Naive thymus-derived CD8-positive, alpha-beta T cell (primary cell): ENCODE results near the gene TXNIP. TPM values are rescaled to one million over a fixed set of nuclear protein-coding genes. Genes with fewer than 3 reads are reported as not detected.

ENCODE experiments used
- ATAC-seq, 2 donors: fragments of 150-1000 bp; cut with Tn5 transposase in 1 of 2; sonication (Bioruptor Pico), chemical (Tn5 transposase) in 1 of 2; 1 replicate in 1 of 2; 2 replicates in 1 of 2; pipeline ENCODE4 v1.10.0; 2021; ENCODE audit warnings: mild to moderate bottlenecking in 2 of 2, moderate library complexity in 2 of 2
- POLR2A ChIA-PET: fragments of 350-600 bp; sonication (Branson Sonifier 250); formaldehyde crosslinking; loops from one replicate; lab custom pipeline; 2021; ENCODE audit warnings: antibody characterized with exemption; lab: Charles Lee
- DNase-seq, 10 donors: peaks; one replicate each; pipeline versions ENCODE4 v3.0.0 to v3.0.0-alpha.2; 2020 to 2022
- H3K27ac Mint-ChIP-seq, 10 donors: one replicate each; pipeline ENCODE4 v1.8.0; 2020 to 2022; ENCODE audit warnings: mild to moderate bottlenecking in 10 of 10, mixed read lengths in 10 of 10, moderate library complexity in 4 of 10, inconsistent platforms in 1 of 10
- H3K27me3 Mint-ChIP-seq, 5 donors: one replicate each; pipeline ENCODE4 v1.8.0; 2021 to 2022; ENCODE audit warnings: mixed read lengths in 5 of 5
- H3K36me3 Mint-ChIP-seq, 3 donors: one replicate each; pipeline ENCODE4 v1.8.0; 2020 to 2022; ENCODE audit warnings: mixed read lengths in 3 of 3, mild to moderate bottlenecking in 2 of 3, inconsistent platforms in 1 of 3
- H3K4me1 Mint-ChIP-seq, 4 donors: one replicate each; pipeline ENCODE4 v1.8.0; 2021 to 2022; ENCODE audit warnings: mixed read lengths in 4 of 4
- H3K4me3 Mint-ChIP-seq, 10 donors: one replicate each; pipeline ENCODE4 v1.8.0; 2020 to 2022; ENCODE audit warnings: mild to moderate bottlenecking in 10 of 10, mixed read lengths in 10 of 10, moderate library complexity in 6 of 10, inconsistent platforms in 1 of 10
- H3K9me3 Mint-ChIP-seq, 9 donors: one replicate each; pipeline ENCODE4 v1.8.0; 2020 to 2022; ENCODE audit warnings: mixed read lengths in 9 of 9, mild to moderate bottlenecking in 3 of 9, inconsistent platforms in 1 of 9, moderate library complexity in 1 of 9
- polyA plus RNA-seq, 3 donors: library from polyadenylated mRNA; unstranded; fragments of 300-500 nt; fragmentation: Illumina TruSeq; gene quantifications; one replicate each; pipeline ENCODE4 v1.2.3, GENCODE V29; 2021
- total RNA-seq, 8 experiments: library from RNA in 2 of 8; stranded (reverse) in 2 of 8; gene quantifications; one replicate each; pipeline ENCODE4 v1.2.3 and lab custom pipeline; 2021 to 2026

TXNIP gene
- total and polyA plus RNA-seq, 5 experiments from 2014 or later = 836 to 5,114 (median 4,009) TPM

DNA sequence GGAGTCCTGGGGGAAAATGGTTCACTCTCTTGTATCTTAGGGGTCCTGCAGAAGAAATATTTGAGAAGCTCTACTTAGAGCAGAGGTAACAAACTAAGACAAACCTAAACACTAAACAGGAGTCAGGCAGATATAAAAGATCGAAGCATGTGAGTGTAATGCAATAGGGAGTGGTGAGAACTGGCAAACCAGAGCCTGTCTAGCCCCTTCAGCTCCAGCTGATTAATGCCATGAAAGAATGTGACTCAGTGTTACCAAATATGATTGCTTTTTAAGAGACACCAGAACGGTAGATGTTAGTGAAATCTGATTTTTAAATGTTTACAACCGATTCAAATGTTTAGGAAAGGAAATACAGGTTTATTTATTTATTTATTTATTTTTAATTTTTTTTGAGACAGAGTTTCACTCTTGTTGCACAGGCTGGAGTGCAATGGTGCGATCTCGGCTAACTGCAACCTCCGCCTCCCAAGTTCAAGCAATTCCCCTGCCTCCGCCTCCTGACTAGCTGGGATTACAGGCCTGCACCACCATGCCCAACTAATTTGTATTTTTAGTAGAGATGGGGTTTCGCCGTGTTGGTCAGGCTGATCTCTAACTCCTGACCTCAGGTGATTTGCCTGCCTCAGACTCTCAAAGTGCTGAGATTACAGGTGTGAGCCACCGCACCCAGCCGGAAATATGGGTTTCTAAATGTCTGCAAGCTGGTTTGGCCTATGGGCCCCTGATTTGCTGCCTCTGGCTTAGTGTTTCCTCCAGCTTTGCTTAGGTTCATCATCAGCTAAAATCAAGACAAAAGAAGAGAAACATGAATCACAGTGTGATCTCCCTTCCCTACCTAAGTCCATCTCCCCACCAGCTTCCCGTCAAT is 12.2 kb downstream of the TXNIP start:
- POLR2A ChIA-PET = interaction anchor here (1.0 to 30.6 kb wide), 3 partner anchors 16 to 57 kb away, joined by 3 to 1573 read pairs (median 462); partner anchors contain the start of genes ANKRD34A, LIX1L, POLR3GL and RBM8A
- H3K4me1 Mint-ChIP-seq = peaks cover 43 to 72% (median 58%) of the 10 kb centered on the region in 4 donors

DNA sequence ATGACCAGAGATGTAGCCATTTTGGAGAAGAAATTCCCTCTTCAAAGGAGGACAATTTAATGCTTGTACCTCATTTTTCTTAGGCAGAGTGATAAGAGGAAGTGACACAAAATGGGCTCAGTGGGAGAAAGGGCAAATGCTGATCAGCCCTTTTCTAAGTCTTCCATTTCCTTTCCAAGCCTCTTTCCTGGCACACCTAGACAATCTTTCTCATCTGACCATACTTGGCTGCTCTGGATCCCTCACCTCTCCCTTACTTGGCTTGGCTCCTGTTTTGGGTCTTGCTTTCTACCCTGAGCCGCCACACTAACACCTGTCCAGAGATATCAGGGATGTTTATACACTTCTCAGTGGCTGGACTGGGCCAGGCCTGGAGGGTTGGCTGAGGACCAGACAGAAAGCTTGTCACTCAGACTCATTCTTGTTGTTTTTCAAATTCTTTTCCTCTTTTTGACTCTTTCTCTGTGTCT is 13.1 kb downstream of the TXNIP start:
- no peaks in the 10 kb centered on the region for H3K27me3 Mint-ChIP-seq
- ATAC-seq = no peak
- H3K9me3 Mint-ChIP-seq = no peaks in the 10 kb centered on the region
- POLR2A ChIA-PET = interaction anchor here (25.2 to 30.6 kb wide), 2 partner anchors 17 to 22 kb away, joined by 462 to 1573 read pairs; partner anchors contain the start of genes ANKRD34A, LIX1L, POLR3GL and TXNIP
- H3K36me3 Mint-ChIP-seq = no peaks in the 10 kb centered on the region
- peak overlapping the region in 7 of 10 donors; percentile 2 to 81 (median 50) for H3K27ac Mint-ChIP-seq
- no peak for DNase-seq
- peaks cover 35 to 63% (median 52%) of the 10 kb centered on the region in 4 donors for H3K4me1 Mint-ChIP-seq
- H3K4me3 Mint-ChIP-seq = peak overlapping the region in 7 of 10 donors; percentile 0 to 58 (median 27)

More for the DNA sequence above, 12.2 kb downstream of the TXNIP start:
- Mint-ChIP-seq H3K27ac (peak overlapping the region in 9 of 10 donors; percentile 61 to 95 (median 89)), H3K9me3 (peaks cover 0 to 3% (median 0%) of the 10 kb centered on the region in 9 donors), H3K27me3 (no peaks in the 10 kb centered on the region), H3K36me3 (no peaks in the 10 kb centered on the region), H3K4me3 (peak overlapping the region; percentile 29 to 75 (median 70))
- ATAC-seq (no peak), DNase-seq (peak in 1 of 10 donors; percentile 24)

DNA sequence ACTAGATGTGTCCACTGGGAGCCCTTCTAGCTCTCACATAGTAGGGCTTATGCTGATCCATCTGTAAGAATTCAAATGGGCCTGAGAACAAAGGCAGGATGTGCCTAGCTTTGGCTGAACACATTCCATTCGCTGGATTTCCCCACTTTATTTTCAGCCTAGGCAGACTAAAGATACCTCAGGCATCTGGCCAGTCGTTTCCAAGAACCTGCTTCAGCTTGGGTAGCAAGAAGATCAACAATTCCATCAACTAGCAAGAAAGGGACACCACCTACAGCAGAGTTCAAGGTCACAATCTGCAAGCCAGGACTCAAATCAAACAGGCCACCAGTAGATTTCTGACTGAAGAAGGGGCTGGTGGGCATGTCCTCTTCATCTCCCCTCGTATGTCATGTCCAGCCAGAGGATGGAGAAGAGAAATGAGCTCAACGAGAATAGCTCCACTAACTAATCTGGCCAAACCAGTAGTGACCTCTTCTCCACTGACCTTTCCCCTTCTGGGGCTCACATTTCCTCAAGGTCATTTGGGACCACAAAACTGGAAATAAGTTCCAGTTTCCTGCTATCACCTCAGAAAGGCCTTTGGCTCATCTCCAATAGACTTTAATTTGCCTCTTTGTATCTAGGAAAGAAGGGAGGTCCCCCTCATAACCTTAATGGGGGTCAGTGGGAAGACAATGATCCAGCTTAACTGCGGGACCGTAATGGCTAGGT is 14.2 kb downstream of the TXNIP start:
- H3K4me3 Mint-ChIP-seq = peak overlapping the region in 7 of 10 donors; percentile 0 to 51 (median 25)
- no peak for ATAC-seq
- H3K9me3 Mint-ChIP-seq = no peaks in the 10 kb centered on the region
- DNase-seq = no peak
- peak overlapping the region in 5 of 10 donors; percentile 40 to 80 (median 61) for H3K27ac Mint-ChIP-seq
- POLR2A ChIA-PET = interaction anchor here (0.6 to 30.6 kb wide), 6 partner anchors 18 to 1103 kb away, joined by 3 to 1573 read pairs (median 16); partner anchors contain the start of genes ANKRD34A, LIX1L, POLR3GL and RBM8A
- H3K4me1 Mint-ChIP-seq = peaks cover 26 to 55% (median 50%) of the 10 kb centered on the region in 4 donors
- H3K27me3 Mint-ChIP-seq = no peaks in the 10 kb centered on the region
- H3K36me3 Mint-ChIP-seq = peaks cover 0 to 4% (median 0%) of the 10 kb centered on the region in 3 donors

DNA sequence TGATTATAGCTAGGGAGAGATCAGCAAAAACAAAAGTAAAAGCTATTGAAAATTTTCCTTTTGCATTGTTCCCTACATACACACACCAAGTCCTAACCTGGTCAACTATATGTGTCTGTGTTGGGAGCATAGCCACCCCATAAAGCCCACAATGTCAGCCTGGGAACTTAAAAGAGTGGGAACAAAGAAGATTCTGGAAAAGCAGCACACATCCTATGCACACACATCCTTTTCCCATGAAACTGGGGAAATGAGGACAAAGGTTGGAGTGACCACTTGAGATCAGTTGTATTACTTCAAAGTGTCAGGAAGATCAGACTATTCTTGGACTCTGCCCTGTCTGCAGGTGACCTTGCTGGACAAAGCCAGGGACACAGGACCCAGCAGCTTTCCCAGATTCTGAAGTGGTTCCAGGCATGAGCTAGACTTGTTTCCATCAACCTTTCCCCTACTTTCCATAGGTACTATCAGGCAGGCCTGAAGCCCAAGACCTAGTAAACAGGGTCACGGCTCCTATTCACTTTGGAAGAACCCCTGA is 15.9 kb downstream of the TXNIP start:
- Mint-ChIP-seq H3K36me3 (peaks cover 0 to 10% (median 0%) of the 10 kb centered on the region in 3 donors), H3K9me3 (no peaks in the 10 kb centered on the region), H3K4me3 (no peak overlapping the region), H3K27me3 (no peaks in the 10 kb centered on the region), H3K27ac (peak overlapping the region in 1 of 10 donors; percentile 85), H3K4me1 (peaks cover 13 to 45% (median 42%) of the 10 kb centered on the region in 4 donors)
- POLR2A ChIA-PET = interaction anchor here (0.6 to 30.6 kb wide), 9 partner anchors 19 to 135 kb away, joined by 4 to 1573 read pairs (median 9); partner anchors contain the start of genes ANKRD34A, LIX1L, NUDT17 and POLR3GL
- no peak for DNase-seq
- ATAC-seq = no peak

DNA sequence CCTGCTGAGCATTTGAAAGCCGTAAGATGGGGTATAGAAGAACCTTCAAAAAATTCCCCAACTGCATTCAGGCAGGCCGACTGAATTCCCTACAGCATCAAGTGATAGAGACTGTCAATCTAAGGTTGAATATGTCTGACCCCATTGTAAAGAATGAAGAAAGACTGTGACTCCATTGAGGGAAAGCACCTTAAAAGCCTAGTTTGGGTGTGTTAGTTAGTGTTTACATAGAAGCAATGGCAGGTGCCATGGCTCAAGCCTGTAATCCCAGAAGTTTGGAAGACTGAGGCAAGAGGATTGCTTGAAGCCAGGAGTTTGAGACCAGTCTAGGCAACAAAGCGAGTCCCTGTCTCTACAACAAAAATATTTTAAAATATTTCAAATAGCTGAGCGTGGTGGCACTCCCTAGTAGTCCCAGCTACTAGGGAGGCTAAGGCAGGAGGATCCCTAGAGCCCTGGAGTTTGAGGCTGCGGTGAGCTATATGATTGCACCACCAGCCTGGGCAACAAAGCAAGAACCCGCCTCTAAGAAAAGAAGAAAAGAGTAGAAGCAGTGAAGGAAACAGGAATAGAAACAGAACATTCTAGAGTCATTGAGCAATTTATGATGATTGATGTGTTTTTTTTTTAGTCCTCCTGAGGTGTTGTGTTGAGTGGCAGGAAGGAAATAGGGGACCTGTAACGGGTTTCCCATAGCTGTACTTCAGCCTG is 16.5 kb downstream of the TXNIP start:
- Mint-ChIP-seq H3K27me3 (no peaks in the 10 kb centered on the region), H3K4me1 (peaks cover 7 to 42% (median 39%) of the 10 kb centered on the region in 4 donors), H3K9me3 (no peaks in the 10 kb centered on the region), H3K36me3 (peaks cover 0 to 13% (median 0%) of the 10 kb centered on the region in 3 donors), H3K4me3 (no peak overlapping the region), H3K27ac (no peak overlapping the region)
- POLR2A ChIA-PET = interaction anchor here (0.9 to 30.6 kb wide), 10 partner anchors 18 to 135 kb away, joined by 3 to 1573 read pairs (median 9); partner anchors contain the start of genes ANKRD34A, LIX1L, NUDT17 and POLR3GL
- ATAC-seq = peak; percentile 36 to 59
- DNase-seq = peak in 2 of 10 donors; percentile 65 to 68

DNA sequence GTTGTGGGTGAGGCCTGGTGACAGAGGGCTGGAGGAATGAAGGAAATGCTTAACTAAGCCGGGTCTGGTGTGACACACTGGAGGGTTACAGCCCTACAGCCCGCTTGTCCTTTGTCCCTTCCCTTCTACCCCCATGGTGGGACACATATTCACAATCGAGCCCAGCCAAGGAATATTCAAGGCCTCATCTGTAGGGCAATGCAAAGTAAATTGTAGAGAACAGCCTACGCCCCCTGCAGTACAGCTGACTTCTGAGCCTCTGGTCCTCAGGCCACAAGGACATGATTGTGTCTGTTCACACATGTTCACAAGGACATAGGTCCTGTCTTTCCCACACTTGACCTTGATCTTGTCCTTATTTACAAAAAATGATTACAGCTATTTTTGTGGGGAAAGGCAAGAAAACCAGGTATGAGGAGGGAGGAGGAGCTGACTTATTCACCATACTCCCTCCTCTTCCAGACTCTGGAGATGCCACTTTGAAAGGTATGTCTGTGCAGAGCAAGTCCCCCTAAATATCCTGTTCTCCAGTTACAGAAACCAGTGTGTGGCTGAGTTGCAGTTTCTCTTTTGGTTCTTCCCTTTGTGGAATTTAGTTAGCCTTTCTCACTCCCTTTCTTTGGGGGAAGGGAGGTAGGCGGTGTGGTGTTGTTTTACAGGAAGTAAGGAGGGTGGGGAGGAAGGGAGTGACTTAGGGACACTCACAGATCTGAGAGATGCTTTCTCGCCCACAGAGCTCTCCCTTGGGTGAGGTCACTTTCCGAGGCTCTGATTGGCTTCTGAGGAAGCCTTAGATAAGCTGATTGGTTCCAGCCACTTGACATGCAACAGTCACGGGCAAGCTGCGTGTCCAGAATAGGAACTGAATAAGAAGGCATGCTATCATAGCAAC is 17.3 kb downstream of the TXNIP start:
- no peaks in the 10 kb centered on the region for H3K9me3 Mint-ChIP-seq
- POLR2A ChIA-PET = interaction anchor here (0.9 to 30.6 kb wide), 9 partner anchors 18 to 134 kb away, joined by 3 to 1573 read pairs (median 9); partner anchors contain the start of genes ANKRD34A, LIX1L, NUDT17 and POLR3GL
- peaks cover 0 to 16% (median 1%) of the 10 kb centered on the region in 3 donors for H3K36me3 Mint-ChIP-seq
- H3K27ac Mint-ChIP-seq = no peak overlapping the region
- DNase-seq (peak; percentile 42 to 91 (median 78)), ATAC-seq (peak; percentile 74 to 79)
- H3K4me3 Mint-ChIP-seq = no peak overlapping the region
- H3K4me1 Mint-ChIP-seq = peaks cover 2 to 45% (median 39%) of the 10 kb centered on the region in 4 donors
- H3K27me3 Mint-ChIP-seq = no peaks in the 10 kb centered on the region

DNA sequence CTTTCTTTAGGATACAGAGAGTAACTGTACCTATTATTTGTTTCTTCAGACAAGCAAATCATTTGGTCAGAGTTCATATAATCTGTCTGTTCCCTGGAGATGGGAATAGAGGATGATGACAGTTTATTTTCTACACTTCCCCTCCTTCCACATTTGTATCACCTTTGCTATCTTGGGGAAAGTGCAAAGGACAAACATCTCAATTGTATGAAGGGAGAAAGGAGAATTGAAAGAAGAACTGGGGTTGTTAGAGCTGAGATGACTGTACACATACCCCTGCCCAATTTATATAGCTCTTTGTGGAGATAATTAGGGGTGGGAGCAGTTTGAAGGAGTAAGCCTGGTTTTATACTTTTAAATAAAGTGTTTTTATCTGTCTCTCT is 17.9 kb downstream of the TXNIP start:
- peaks cover 0 to 16% (median 2%) of the 10 kb centered on the region in 3 donors for H3K36me3 Mint-ChIP-seq
- POLR2A ChIA-PET = interaction anchor here (1.5 to 30.6 kb wide), 8 partner anchors 17 to 133 kb away, joined by 4 to 1573 read pairs (median 11); partner anchors contain the start of genes ANKRD34A, LIX1L, NUDT17 and POLR3GL
- no peak for ATAC-seq
- no peaks in the 10 kb centered on the region for H3K27me3 Mint-ChIP-seq
- H3K4me3 Mint-ChIP-seq = no peak overlapping the region
- no peaks in the 10 kb centered on the region for H3K9me3 Mint-ChIP-seq
- H3K4me1 Mint-ChIP-seq = peaks cover 3 to 41% (median 34%) of the 10 kb centered on the region in 4 donors
- no peak overlapping the region for H3K27ac Mint-ChIP-seq
- no peak for DNase-seq

DNA sequence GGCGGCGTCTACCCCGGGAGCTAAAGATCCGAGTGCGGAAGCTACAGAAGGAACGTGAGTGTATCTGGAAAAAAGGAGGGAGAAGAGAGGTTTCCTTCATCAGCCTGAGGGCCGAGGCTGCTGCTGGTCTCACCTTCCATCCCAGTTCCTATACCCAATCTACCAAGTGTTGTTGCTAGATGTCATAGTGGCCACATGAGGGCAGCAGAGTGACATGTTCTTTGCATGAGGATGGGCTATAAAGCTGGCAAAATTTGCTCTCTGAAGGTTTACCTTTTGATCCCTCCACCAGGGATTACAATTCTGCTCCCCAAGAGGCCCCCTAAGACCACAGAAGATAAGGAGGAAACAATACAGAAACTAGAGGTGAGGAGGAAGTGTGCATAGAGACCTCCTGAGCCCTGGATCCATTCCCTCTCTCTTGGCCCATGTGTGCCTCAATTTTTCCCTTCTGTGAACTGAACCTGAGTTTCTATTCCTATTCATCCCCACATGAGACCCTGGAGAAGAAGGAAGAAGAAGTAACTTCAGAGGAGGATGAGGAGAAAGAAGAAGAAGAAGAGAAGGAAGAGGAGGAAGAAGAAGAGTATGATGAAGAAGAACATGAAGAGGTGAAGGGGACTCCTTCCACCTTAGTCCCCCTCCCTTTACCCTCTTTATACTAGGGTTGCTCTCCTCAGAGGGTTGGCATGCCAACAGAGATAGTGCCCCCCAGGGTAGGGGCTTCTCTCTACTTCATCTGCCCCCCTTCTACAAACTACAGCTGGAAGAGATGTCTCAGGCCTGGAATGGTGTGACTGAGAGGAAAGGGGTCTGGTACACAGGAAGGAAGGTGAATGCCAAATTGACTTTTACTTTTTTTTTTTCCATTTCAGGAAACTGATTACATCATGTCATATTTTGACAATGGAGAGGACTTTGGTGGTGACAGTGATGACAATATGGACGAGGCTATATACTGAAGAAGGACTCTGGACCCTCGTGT is 18.6 kb downstream of the TXNIP start:
- H3K36me3 Mint-ChIP-seq = peaks cover 0 to 18% (median 2%) of the 10 kb centered on the region in 3 donors
- no peak overlapping the region for H3K4me3 Mint-ChIP-seq
- no peaks in the 10 kb centered on the region for H3K27me3 Mint-ChIP-seq
- peaks cover 8 to 40% (median 33%) of the 10 kb centered on the region in 4 donors for H3K4me1 Mint-ChIP-seq
- DNase-seq (peak; percentile 52 to 88 (median 72)), ATAC-seq (peak; percentile 24 to 26)
- H3K27ac Mint-ChIP-seq = no peak overlapping the region
- POLR2A ChIA-PET = interaction anchor here (0.6 to 30.6 kb wide), 10 partner anchors 8 to 118 kb away, joined by 3 to 1573 read pairs (median 6); partner anchors contain the start of genes ANKRD34A, LIX1L, PIAS3 and POLR3GL
- no peaks in the 10 kb centered on the region for H3K9me3 Mint-ChIP-seq

DNA sequence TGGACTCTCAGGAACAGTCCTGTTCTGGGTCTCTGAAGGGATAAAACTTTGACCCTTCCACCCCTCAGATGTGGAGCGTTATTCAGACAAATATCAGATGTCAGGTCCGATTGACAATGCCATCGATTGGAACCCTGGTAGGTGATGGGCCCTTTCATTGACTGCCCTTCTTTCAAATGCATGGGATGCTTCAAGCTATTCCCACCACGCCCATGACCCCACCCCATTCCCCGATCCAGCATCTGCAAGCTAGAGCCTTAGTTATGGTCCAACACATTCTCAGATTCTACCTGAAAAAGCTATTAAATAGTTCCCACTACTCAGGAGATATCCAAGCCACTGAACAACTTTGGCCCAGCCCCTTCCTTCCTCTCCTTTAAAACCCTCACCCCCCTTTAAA is 19.4 kb downstream of the TXNIP start:
- DNase-seq (no peak), ATAC-seq (no peak)
- Mint-ChIP-seq H3K4me1 (peaks cover 8 to 37% (median 28%) of the 10 kb centered on the region in 4 donors), H3K27ac (no peak overlapping the region), H3K9me3 (no peaks in the 10 kb centered on the region), H3K4me3 (peak overlapping the region in 1 of 10 donors; percentile 11), H3K36me3 (peaks cover 0 to 18% (median 2%) of the 10 kb centered on the region in 3 donors), H3K27me3 (no peaks in the 10 kb centered on the region)
- POLR2A ChIA-PET = interaction anchor here (0.6 to 30.6 kb wide), 10 partner anchors 9 to 118 kb away, joined by 3 to 1573 read pairs (median 5); partner anchors contain the start of genes ANKRD34A, LIX1L, PIAS3 and POLR3GL
